Inferior parietal cortex (tissue), 1 donor: ENCODE measurements around the gene OR6K3.
"Not testable (repeated sequence)": the region's sequence is repeated elsewhere in the genome, so short reads cannot be mapped to it uniquely, and the experiment has no call there.

ENCODE experiments used
- DNase-seq: peaks from one replicate; pipeline ENCODE4 v3.0.0-alpha.2; 2016; ENCODE audit errors: extremely low spot score

Gene OR6K3, protein sequence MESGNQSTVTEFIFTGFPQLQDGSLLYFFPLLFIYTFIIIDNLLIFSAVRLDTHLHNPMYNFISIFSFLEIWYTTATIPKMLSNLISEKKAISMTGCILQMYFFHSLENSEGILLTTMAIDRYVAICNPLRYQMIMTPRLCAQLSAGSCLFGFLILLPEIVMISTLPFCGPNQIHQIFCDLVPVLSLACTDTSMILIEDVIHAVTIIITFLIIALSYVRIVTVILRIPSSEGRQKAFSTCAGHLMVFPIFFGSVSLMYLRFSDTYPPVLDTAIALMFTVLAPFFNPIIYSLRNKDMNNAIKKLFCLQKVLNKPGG

DNA sequence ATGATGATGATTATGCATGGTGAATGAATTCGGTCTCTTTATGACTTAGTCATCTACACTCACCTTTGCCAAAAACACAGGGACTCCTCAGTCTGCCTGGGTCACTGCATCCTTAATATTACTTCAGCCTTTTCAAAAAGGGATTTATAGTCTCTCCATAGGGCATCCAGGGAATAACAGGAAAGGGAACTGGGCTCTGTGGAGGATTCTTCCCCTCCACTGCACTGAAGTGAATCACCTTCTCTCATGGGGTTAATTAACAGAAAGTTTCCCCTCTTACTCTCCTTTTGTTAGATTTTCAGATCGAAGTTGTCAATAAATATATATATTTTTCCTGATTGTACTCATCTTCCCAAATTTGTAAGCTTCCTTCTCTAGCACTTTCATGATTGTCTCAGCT lies at the start of gene OR6K3:
OR6K3 (minus strand) TSS at position 101 of the 400 bp plus-strand sequence. CDS start 2,605 bp downstream, outside the sequence.
- DNase-seq, result no peak

DNA sequence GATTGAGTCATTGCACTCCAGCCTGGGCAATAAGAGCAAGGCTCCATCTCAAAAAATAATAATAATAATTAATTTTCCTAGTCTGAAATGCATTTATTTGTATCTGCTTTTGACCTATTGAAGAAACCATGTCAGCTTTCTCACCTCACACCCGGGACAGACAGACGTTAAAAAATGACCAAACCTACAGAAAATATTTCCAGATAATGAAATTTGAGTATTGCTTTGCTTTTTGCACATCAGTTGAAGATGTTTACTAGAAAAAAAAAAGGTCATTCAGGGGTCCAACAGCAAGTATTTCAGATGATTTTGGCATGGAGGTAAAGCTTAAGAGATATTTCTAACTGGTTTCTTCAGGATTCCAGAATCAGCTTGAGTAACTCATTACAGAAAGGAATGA lies 33.9 kb upstream of the OR6K3 start, which contains the start of gene OR6K6:
OR6K6 (plus strand) TSS at position 301 of the 400 bp plus-strand sequence. CDS start 168 bp downstream, outside the sequence.
- DNase-seq, result no peak

DNA sequence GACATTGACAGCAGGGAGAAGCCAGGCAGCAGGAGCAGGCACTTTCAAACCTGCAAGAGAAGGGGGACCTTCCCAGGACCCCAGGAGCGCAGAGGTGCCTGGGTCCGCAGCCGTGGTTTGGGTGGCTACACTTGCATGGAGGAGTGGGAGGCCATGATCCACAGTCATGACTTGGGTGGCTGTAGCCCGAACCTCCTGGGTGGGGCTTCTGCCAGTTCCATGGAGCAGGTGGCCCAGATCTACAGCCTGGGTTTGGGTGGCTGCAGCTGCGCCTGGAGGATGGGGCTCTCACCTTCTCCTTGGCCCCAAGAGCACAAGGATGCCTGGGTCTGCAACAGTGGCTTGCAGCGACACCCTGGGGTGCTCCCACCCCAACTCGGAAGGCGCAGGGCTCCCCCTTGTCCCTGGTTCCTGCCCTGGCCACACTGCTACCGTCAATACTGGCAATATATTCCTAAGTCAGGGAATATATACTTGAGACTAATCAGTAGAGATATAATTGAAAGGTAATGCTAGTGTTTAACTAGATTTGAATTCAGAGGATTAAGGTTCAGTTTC lies 31.7 kb upstream of the OR6K3 start:
- DNase-seq, result no peak

DNA sequence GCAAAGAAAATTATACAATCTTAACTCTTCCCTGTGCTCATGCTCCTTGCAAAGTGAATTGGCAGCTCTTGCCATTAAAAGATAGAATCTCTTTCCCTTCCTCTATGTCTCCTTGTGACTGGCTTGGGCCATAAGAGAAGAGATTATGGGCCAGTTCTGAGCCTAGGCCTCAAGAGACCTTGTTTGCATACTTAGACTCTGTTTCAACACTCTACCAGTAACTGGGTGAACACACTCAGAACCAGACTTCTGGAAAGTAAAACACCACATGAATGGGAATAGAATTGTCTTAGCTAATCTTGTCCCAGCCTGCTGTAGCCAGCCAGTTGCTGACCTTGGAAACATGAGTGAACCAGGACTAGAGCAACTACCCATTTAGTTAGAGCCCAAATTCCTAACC lies 15.3 kb upstream of the OR6K3 start:
- no peak for DNase-seq

DNA sequence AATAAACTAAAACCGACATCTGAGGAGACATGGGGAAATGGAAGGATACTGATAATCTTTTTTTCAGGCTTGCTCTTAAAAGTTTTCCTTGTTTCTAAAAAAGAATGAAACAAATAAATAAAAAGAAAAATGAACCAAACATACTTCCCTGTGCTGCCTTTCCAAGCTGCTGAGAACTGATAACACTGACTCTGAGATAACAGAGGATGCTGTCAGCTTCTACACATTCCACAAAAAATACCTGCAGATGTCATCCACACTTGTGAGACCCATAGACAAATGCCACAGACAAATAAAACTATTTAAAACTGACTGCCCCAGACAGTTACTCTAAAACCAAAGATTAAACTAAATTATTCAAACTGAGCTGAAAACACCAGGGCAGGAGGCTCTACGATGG lies 12.0 kb upstream of the OR6K3 start:
- DNase-seq, result no peak

DNA sequence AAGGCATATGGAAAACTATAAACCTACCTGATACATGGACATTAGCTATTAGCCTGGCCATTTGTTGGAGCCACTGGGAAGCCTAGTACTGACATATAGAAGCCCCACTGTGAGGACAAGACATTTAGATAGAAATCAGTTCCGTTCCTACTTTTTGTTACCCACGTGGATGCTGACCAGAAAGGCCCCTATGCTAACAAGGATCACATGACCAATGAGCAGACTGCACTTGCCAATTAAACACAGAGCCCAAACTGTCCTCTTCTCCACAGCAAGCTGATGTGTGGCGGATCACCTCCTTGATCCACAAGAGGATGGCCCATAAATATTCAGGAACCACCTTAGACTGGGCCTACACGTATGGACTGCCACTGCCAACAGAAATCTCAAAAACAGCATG lies 11.2 kb upstream of the OR6K3 start:
- DNase-seq, result no peak

DNA sequence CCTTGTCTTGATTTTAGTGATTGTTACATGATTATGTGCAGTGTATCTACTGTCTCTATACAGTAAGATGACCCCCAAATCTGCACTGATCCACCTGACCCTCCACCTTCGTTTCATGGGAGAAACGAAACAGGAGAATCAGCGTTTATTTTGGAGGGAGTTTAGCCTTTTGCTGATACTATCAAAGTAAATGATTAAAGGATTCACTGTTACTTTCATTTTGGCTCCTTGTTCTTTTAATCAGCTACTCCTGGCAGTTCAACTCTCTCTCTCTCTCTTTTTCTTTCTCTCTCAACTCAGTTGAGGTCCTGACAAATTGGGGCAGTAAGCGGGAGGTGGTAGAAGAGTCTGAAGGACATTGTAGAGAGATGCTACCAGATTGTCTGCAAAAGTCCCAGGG lies 9.9 kb upstream of the OR6K3 start:
- DNase-seq, result no peak

DNA sequence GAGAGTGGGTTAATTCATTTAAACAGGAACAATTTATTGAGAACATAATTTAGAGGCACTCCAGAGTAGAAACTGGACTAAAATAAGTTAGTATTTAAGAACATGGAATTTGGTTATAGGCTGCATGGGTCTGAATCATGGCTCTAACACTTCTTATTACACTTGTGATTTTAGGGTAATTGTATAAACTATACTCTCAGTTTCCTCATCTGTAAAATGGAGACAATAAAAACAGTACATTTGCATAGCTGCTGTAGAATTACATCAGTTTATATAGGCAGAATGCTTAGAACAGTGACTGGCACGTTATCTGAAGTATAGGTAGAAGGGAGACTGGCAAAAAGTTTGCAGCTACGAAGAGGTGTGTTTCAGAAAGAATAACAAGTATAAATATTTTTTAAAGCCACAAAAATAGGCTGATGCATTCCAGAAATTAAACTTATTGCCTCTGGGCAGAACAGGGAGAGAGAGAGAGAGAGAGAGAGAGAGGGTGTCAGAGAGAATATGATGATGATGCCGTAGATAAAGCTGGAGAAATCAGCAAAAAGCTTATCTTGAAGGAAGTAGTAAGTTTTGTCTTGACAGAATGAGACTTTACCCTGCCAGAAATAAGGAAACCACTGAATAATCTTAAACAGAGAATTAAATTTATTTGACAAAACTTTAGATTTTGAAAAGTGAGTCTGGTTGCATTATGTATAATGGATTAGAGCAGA lies 8.1 kb upstream of the OR6K3 start:
- DNase-seq, result no peak

DNA sequence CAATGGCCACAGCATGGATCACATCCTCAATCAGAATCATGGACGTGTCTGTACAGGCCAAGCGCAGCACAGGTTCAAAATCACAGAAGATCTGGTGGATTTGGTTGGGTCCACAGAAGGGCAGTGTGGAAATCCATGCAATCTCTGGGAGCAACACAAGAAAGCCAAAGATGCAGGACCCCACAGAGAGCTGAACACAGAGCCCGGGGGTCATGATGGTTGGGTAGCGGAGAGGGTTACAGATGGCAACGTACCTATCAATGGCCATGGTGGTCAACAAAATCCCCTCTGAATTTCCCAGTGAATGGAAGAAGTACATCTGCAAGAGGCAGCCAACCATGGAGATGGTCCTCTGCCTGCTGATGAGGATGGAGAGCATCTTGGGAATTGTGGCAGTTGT lies 3.9 kb upstream of the OR6K3 start:
- DNase-seq, result no peak

DNA sequence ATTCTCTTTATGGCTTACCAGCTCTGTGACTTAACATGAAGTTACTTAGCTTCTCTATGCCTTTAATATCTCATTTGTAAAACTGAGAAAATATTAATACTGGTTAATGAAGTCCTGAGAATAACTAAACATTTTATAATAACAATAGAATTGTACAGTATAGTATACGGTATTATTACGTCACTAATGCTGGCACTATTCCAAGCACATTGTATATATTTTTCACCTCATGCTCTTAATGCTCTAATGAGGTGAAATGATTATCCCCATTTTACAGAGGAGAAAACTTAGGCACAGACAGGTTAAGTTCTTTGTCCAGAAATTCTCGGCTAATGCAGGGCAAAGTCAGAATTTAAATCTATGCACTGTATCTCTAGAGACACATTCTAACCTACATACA lies 856 bp downstream of the OR6K3 start:
- no peak for DNase-seq

DNA sequence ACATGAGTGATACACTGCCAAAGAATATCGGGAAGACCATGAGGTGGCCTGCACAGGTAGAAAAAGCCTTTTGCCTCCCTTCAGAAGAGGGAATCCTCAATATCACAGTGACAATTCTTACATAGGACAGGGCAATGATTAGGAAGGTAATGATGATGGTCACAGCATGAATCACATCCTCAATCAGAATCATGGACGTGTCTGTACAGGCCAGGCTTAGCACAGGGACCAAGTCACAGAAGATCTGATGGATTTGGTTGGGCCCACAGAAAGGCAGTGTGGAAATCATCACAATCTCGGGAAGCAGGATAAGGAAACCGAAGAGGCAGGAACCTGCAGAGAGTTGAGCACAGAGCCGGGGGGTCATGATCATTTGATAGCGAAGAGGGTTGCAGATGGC lies 3.2 kb downstream of the OR6K3 start:
- DNase-seq, result no peak

DNA sequence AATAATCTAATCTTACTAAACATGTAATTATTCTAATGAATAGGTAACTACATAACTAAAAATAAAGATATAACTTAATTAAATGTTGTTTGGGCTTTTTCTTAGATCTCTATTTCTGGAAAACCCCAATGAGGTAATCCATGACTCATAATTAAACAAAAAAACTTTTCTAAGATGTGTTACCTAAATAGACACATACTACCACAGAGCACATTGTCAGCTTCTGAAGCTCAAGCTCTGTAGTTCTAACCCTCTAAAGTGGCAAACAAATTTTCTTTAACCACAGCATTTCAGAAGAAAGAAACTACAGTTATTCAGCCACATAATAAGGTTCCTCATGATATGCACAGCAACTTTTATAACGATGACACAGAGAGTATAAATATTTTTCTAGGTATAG lies 4.2 kb downstream of the OR6K3 start:
- no peak for DNase-seq

DNA sequence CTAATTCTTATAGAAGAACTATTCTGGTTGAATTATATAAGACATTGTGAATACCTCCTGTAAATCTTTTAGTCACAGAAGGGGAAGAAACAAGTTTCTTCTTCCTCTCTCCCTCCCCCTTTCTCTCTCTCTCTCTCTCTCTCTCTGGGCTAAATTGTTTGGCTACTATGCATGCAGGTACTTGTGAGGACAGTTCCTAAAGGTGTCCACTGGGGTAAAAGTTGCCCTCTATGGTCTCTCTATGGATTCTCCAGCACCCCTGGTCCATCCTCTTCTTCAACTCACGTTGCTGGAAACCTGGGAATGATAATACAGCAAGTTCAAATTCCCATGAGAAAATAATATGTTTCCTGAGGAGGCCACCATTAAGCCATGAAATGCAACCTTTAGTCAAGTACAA lies 5.8 kb downstream of the OR6K3 start:
- DNase-seq, result no peak

DNA sequence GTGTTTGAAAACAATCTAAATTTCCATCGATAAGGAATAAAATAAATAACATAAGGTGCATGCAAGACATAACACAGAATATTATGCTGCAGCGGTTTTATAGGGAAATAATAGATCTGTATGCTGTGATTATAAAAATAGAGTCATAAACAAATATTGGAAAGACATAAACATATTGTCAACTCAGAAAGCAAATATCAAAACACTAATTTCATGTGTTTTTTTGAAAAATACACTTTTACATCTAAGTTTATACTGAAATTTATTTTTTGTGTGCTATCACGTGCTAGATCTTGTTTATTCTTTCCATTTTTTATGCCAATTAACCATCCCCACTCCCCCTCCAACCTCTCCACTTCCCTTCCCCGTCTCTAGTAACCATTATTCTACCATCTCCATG lies 9.4 kb downstream of the OR6K3 start:
- DNase-seq, result no peak

DNA sequence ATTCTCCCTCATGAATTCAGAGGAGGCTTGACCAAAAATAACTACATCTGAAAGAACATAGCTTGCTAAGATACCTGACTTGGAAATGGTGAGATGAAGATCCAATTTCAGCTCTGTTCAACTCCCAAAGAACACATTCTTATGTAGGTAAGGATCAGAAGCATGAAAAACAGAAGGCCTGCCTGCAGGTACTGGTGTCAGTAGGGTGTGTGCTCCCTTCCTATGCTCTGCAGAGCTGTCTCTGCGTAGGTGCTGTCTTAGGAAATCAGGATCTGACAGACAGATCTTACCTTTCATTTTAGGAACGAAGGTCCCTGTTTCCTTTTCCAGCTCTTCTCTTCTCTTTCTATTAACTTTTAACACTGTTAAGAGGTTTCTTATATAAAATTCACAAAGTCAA lies 14.4 kb downstream of the OR6K3 start:
- DNase-seq, result no peak

DNA sequence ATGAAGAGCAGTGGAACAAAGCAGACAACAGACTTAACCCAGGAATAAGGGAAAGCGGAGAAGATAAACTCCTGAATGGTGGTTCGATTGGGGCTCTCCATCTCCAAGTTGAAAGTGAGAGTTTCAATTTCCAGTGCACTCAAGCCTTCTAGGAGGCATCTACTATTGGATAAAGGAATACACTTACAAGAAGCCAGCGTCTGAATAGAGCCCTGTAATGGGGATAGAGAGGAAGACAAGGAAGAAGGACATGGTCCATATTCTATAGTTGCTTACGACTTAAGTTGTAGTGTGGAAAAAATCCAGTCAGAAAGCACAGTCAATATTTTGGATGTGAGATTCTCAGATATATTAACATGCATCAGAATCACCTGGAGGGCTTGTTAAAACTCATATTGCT lies 20.0 kb downstream of the OR6K3 start, which contains the start of gene OR6K2:
OR6K2 (minus strand) TSS at position 101 of the 400 bp plus-strand sequence; CDS start at position 101, 0 bp downstream.
- no peak for DNase-seq

DNA sequence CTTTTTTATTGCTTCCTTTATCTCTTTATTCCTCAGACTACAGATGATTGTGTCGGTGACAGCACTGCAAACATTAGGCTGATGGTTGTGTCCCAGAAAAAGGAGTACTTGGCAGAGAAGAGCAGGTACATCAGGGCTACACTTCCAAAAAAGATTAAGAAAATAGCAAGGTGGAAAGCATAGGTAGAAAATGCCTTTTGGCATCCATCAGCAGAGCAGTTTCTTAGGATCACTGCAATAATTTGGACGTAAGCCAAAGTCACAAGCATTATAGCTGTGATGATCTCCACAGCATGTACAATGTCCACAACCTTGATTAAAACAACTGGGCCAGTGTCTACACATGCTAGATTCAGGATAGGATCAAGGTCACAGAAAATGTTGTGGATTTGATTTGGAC lies 25.9 kb downstream of the OR6K3 start:
- DNase-seq, result no peak

DNA sequence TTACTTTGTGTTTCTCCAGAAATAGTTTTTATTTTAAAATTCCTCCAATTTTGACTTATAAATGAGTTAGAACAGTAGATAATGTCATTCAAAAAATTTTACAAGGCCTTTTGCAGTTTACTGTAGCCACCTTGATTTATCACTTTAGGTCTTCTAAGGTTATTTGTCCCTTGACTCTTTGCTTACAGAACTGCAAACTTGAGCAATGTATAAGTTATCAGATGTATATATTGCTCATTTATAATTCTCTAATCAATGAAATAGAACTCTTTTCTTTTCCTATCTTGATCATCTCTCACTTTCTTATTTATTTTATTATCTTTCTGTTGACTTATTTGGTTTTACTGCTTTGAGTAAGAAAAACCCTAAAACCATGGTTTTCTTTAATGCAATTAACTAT lies 28.2 kb downstream of the OR6K3 start:
- no peak for DNase-seq

DNA sequence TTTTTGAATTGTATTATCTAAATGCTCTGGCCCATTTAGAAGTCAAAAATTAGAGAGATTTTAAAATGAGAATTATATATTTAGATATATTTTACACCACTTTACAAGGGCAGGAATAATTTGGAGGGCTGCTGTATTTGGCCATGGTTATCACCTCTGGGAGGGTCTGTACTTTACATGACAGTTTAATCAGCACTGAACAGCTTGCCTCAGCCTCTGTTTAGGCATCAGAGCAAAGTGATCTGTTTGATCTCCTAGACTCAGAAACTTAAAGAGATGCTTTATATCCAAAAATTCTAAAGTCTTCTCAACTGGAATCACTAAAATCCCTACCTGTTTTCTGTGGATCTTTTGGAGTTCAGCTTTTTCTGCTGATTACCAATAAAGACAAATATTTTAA lies 28.6 kb downstream of the OR6K3 start:
- DNase-seq, result no peak

DNA sequence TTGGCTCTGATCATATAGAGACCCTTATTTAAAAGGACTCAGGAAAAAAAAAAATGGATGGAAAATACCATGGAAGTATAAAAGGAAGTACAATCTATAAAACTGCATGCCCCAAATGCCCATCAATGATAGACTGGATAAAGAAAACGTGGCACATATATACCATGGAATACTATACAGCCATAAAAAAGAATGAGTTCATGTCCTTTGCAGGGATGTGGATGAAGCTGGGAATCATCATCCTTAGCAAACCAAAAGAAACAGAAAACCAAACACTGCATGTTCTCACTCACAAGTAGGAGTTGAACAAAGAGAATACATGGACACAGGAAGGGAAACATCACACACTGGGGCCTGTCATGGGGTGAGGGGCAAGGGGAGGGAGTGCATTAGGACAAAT lies 29.4 kb downstream of the OR6K3 start:
- not testable (repeated sequence) for DNase-seq

DNA sequence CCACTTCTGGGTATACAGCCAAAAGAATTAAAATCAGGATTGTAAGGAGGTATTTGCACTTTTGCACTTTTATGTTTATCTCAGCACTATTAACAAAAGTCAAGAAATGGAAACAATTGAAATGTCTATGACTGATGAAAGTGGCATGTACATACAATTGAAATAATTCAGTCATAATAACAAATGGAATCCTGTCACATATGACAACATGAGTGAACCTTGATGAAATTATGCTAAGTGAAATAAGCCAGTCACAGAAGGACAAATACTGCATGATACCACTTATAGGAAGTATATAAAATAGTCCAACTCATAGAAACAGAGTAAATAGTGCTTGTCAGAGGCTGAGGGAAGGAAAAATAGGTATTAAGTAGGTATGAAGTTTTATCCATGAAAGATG lies 30.6 kb downstream of the OR6K3 start:
- DNase-seq, result no peak

DNA sequence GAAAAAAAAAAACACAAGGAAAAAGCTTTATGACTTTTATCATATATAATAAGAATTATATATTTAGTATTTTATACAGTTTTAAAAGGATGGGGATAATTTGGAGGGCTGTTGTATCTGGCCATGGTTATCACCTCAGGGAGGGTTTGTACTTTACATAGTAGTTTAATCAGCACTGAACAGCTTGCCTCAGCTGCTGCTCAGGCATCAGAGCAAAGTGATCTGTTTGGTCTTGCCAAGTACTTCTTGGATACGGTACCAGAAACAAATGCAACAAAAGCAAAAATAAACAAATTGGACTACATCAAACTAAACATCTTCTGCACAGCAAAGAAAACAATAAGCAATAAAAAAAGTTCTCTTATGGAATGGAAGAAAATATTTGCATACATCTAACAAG lies 31.4 kb downstream of the OR6K3 start:
- DNase-seq, result no peak

DNA sequence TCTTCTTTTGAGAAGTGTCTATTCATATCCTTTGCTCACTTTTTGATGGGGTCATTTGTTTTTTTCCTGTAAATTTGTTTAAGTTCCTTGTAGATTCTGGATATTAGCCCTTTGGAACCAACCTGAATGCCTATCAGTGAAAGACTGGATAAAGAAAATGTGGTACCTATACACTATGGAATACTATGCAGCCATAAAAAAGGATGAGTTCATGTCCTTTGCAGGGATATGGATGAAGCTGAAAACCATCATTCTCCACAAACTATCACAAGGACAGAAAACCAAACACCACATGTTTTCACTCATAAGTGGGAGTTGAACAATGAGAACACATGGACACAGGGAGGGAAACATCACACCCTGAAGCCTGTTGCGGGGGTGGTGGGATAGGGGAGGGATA lies 32.2 kb downstream of the OR6K3 start:
- not testable (repeated sequence) for DNase-seq
